Measurements from ENCODE around the gene ARIH2.

The ARIH2 gene

GRCh38 chr3:49004352-49005302 is 86.0 kb downstream of the ARIH2 start:
- in situ Hi-C loops (cut with MboI; ENCODE audit: low sequenced_read_pairs, unreplicated experiment), result no loop called here
- no peak for TF ChIP-seq CTCF (IDR thresholded peaks at IDR 0.05; ENCODE audit: borderline replicate concordance, control extremely low read depth, extremely low read depth, insufficient read depth, missing control alignments)
- no peak for DNase-seq (ENCODE audit: low spot score)

- in situ Hi-C loops (cut with MboI; ENCODE audit: low sequenced_read_pairs, unreplicated experiment), result no loop called here
- TF ChIP-seq CTCF (IDR thresholded peaks at IDR 0.05; ENCODE audit: borderline replicate concordance, control extremely low read depth, extremely low read depth, insufficient read depth, missing control alignments), result no peak
Observed at GRCh38 chr3:49005303-49005680, 86.7 kb downstream of the ARIH2 start.

GRCh38 chr3:49005998-49006397 is 87.4 kb downstream of the ARIH2 start:
- DNase-seq (ENCODE audit: low spot score), result no peak
- no peak for TF ChIP-seq CTCF (IDR thresholded peaks at IDR 0.05; ENCODE audit: borderline replicate concordance, control extremely low read depth, extremely low read depth, insufficient read depth, missing control alignments)
- in situ Hi-C loops (cut with MboI; ENCODE audit: low sequenced_read_pairs, unreplicated experiment), result no loop called here

More at GRCh38 chr3:49005303-49005680, 86.7 kb downstream of the ARIH2 start:
- DNase-seq (ENCODE audit: low spot score), result no peak

- no peak for TF ChIP-seq CTCF (IDR thresholded peaks at IDR 0.05; ENCODE audit: borderline replicate concordance, control extremely low read depth, extremely low read depth, insufficient read depth, missing control alignments)
- in situ Hi-C loops (cut with MboI; ENCODE audit: low sequenced_read_pairs, unreplicated experiment), result no loop called here
- DNase-seq (ENCODE audit: low spot score), result no peak
Observed at GRCh38 chr3:49006408-49007067, 87.9 kb downstream of the ARIH2 start.

GRCh38 chr3:49007068-49007770 is 88.6 kb downstream of the ARIH2 start, which contains the start of gene WDR6:
TSS of gene WDR6 (plus strand) at chr3:49007391. CDS start at chr3:49007432, 41 bp downstream.
- DNase-seq (ENCODE audit: low spot score), result peak; percentile 98
- peak; percentile 29 for TF ChIP-seq CTCF (IDR thresholded peaks at IDR 0.05; ENCODE audit: borderline replicate concordance, control extremely low read depth, extremely low read depth, insufficient read depth, missing control alignments)
- in situ Hi-C loops (cut with MboI; ENCODE audit: low sequenced_read_pairs, unreplicated experiment), result no loop called here
